ENCODE measurements around the gene RELT.

DNA sequence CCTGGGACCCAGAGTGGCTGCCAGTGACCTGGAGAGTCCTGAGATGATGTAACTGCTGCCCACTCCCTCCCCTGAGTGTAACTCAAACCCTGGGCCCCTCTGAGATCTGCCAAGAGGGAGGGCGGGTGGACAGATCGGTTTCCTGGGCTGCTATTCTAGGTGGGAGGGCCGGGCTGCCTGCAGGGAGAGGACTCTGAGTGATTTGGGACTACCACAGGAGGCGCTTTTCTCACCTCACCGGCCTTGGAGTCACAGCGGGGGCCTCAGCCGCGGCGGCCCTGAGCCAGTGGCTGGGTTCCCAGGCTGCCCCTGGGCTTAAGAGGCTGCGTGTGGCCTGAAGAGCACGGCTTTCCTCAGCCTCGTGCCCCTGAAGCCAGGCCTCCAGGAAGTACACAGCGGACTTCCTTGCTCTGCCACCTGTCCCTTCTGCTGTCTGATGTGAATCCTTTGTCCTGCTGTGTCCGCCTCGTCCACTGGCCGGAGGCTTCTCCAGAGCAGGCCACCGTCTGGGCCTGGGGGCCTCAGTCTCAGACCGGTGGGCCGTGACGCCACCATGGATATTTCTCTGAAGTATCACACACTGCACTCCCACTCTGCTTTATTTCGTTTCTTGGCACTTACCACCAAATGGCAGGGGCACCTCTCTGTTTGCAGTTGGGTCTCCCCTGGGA is 11.5 kb downstream of the RELT start:
- no peak for TF ChIP-seq POLR2A (IDR thresholded peaks at IDR 0.05)
- TF ChIP-seq, protein P1, sequence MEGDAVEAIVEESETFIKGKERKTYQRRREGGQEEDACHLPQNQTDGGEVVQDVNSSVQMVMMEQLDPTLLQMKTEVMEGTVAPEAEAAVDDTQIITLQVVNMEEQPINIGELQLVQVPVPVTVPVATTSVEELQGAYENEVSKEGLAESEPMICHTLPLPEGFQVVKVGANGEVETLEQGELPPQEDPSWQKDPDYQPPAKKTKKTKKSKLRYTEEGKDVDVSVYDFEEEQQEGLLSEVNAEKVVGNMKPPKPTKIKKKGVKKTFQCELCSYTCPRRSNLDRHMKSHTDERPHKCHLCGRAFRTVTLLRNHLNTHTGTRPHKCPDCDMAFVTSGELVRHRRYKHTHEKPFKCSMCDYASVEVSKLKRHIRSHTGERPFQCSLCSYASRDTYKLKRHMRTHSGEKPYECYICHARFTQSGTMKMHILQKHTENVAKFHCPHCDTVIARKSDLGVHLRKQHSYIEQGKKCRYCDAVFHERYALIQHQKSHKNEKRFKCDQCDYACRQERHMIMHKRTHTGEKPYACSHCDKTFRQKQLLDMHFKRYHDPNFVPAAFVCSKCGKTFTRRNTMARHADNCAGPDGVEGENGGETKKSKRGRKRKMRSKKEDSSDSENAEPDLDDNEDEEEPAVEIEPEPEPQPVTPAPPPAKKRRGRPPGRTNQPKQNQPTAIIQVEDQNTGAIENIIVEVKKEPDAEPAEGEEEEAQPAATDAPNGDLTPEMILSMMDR (IDR thresholded peaks at IDR 0.05), result no peak
